ENCODE results near the gene MOCS3. TPM values are rescaled to one million over a fixed set of nuclear protein-coding genes. Genes with fewer than 3 reads are reported as not detected.

The MOCS3 gene
- total RNA-seq, 1 experiment from 2014 or later: 6.0 TPM

DNA sequence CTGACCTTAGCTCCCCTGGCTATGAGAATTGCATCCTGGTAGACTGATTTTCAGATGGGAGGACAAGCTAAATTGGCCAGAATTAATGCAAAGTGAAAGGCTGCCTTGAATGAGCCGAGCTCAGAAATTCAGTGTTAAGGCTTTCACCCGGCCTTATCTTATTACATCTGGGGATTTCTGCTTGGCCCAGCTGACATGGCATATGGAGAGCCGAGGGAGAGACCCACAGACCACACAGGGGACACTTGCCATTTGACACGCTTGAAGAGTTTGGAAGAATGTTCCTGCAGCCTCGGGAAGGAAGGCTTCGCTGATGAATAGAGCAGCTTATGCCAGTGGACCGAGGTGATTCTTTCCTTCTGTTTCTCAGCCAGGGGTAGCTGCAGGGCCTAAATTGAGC, 9.0 kb downstream of the MOCS3 start:
- TF ChIP-seq MXD4 (CRISPR knock-in tag; IDR thresholded peaks at IDR 0.05; ENCODE audit: borderline replicate concordance) (no peak), SMAD3 (CRISPR knock-in tag; IDR thresholded peaks at IDR 0.05; ENCODE audit: borderline replicate concordance) (no peak), TCF7 (CRISPR knock-in tag; IDR thresholded peaks at IDR 0.05; ENCODE audit: low read depth) (no peak), RORB (CRISPR knock-in tag; IDR thresholded peaks at IDR 0.05) (no peak)
- TF ChIP-seq, protein P1, sequence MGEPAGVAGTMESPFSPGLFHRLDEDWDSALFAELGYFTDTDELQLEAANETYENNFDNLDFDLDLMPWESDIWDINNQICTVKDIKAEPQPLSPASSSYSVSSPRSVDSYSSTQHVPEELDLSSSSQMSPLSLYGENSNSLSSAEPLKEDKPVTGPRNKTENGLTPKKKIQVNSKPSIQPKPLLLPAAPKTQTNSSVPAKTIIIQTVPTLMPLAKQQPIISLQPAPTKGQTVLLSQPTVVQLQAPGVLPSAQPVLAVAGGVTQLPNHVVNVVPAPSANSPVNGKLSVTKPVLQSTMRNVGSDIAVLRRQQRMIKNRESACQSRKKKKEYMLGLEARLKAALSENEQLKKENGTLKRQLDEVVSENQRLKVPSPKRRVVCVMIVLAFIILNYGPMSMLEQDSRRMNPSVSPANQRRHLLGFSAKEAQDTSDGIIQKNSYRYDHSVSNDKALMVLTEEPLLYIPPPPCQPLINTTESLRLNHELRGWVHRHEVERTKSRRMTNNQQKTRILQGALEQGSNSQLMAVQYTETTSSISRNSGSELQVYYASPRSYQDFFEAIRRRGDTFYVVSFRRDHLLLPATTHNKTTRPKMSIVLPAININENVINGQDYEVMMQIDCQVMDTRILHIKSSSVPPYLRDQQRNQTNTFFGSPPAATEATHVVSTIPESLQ (CRISPR knock-in tag; IDR thresholded peaks at IDR 0.05): no peak
- ChIA-PET CTCF (interaction anchor here (0.6 to 2.8 kb wide), 2 partner anchors 14 to 695 kb away, joined by 3 to 11 read pairs; no protein-coding TSS in a partner anchor), POLR2A (no interaction called here)
- Mint-ChIP-seq H3K27me3 (ENCODE audit: low read depth) (0 out of 2 replicates have a peak, but pooled peaks cover 3% of the 10 kb centered on the region), H3K4me1 (peaks cover 11% of the 10 kb centered on the region; the same call in 1 of the 2 replicates), H3K9me3 (no peaks in the 10 kb centered on the region), H3K36me3 (no peaks in the 10 kb centered on the region), H3K27ac (no peak overlapping the region), H3K4me3 (no peak overlapping the region)
- ATAC-seq (no peak), DNase-seq (ENCODE audit: low spot score) (no peak)

DNA sequence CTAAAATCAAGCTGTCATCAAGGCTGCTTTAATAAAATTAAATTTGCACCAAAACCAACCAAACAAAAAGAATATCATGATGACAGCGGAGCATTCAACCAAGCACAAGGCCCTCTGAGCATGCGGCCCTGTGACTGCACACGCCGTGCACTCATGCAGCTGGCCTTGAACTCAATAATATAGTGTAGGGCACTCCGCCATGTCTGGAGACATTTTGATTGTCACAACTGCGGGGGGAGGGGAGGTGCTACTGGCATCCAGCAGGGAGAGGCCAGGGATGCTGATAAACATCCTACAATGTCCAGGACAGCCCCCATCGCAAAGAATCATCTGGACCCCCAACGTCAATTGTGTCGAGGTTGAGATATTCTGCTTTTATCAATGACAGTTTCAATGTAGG, 9.7 kb downstream of the MOCS3 start:
- ChIA-PET POLR2A (no interaction called here), CTCF (interaction anchor here (2.8 kb wide), 1 partner anchor 14 kb away, joined by 11 read pairs; no protein-coding TSS in a partner anchor)
- no peak overlapping the region for H3K4me3 Mint-ChIP-seq
- peaks cover 11% of the 10 kb centered on the region; the same call in 1 of the 2 replicates for H3K4me1 Mint-ChIP-seq
- ATAC-seq (no peak), DNase-seq (ENCODE audit: low spot score) (no peak)
- H3K27me3 Mint-ChIP-seq (ENCODE audit: low read depth): 0 out of 2 replicates have a peak, but pooled peaks cover 3% of the 10 kb centered on the region
- no peak overlapping the region for H3K27ac Mint-ChIP-seq
- no peaks in the 10 kb centered on the region for H3K36me3 Mint-ChIP-seq
- H3K9me3 Mint-ChIP-seq: no peaks in the 10 kb centered on the region
- TF ChIP-seq, protein P2, sequence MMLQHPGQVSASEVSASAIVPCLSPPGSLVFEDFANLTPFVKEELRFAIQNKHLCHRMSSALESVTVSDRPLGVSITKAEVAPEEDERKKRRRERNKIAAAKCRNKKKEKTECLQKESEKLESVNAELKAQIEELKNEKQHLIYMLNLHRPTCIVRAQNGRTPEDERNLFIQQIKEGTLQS (CRISPR knock-in tag; conservative IDR thresholded peaks at IDR 0.05): no peak
- TF ChIP-seq FOXP1 (CRISPR knock-in tag; IDR thresholded peaks at IDR 0.05; ENCODE audit: borderline replicate concordance) (no peak), TEAD4 (CRISPR knock-in tag; IDR thresholded peaks at IDR 0.05) (no peak), MYBL2 (CRISPR knock-in tag; IDR thresholded peaks at IDR 0.05) (no peak), FOXJ3 (CRISPR knock-in tag; IDR thresholded peaks at IDR 0.05; ENCODE audit: borderline replicate concordance) (no peak), HMGA2 (CRISPR knock-in tag; IDR thresholded peaks at IDR 0.05) (no peak), CREM (CRISPR knock-in tag; IDR thresholded peaks at IDR 0.05) (no peak), JAZF1 (CRISPR knock-in tag; IDR thresholded peaks at IDR 0.05) (no peak), RELA (CRISPR knock-in tag; IDR thresholded peaks at IDR 0.05; ENCODE audit: borderline replicate concordance) (no peak)
- TF ChIP-seq, protein P3, sequence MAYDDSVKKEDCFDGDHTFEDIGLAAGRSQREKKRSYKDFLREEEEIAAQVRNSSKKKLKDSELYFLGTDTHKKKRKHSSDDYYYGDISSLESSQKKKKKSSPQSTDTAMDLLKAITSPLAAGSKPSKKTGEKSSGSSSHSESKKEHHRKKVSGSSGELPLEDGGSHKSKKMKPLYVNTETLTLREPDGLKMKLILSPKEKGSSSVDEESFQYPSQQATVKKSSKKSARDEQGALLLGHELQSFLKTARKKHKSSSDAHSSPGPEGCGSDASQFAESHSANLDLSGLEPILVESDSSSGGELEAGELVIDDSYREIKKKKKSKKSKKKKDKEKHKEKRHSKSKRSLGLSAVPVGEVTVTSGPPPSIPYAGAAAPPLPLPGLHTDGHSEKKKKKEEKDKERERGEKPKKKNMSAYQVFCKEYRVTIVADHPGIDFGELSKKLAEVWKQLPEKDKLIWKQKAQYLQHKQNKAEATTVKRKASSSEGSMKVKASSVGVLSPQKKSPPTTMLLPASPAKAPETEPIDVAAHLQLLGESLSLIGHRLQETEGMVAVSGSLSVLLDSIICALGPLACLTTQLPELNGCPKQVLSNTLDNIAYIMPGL (CRISPR knock-in tag; IDR thresholded peaks at IDR 0.05): no peak
- TF ChIP-seq, protein P4, sequence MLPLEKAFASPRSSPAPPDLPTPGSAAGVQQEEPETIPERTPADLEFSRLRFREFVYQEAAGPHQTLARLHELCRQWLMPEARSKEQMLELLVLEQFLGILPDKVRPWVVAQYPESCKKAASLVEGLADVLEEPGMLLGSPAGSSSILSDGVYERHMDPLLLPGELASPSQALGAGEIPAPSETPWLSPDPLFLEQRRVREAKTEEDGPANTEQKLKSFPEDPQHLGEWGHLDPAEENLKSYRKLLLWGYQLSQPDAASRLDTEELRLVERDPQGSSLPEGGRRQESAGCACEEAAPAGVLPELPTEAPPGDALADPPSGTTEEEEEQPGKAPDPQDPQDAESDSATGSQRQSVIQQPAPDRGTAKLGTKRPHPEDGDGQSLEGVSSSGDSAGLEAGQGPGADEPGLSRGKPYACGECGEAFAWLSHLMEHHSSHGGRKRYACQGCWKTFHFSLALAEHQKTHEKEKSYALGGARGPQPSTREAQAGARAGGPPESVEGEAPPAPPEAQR (CRISPR knock-in tag; IDR thresholded peaks at IDR 0.05): no peak
- TF ChIP-seq, protein P5, sequence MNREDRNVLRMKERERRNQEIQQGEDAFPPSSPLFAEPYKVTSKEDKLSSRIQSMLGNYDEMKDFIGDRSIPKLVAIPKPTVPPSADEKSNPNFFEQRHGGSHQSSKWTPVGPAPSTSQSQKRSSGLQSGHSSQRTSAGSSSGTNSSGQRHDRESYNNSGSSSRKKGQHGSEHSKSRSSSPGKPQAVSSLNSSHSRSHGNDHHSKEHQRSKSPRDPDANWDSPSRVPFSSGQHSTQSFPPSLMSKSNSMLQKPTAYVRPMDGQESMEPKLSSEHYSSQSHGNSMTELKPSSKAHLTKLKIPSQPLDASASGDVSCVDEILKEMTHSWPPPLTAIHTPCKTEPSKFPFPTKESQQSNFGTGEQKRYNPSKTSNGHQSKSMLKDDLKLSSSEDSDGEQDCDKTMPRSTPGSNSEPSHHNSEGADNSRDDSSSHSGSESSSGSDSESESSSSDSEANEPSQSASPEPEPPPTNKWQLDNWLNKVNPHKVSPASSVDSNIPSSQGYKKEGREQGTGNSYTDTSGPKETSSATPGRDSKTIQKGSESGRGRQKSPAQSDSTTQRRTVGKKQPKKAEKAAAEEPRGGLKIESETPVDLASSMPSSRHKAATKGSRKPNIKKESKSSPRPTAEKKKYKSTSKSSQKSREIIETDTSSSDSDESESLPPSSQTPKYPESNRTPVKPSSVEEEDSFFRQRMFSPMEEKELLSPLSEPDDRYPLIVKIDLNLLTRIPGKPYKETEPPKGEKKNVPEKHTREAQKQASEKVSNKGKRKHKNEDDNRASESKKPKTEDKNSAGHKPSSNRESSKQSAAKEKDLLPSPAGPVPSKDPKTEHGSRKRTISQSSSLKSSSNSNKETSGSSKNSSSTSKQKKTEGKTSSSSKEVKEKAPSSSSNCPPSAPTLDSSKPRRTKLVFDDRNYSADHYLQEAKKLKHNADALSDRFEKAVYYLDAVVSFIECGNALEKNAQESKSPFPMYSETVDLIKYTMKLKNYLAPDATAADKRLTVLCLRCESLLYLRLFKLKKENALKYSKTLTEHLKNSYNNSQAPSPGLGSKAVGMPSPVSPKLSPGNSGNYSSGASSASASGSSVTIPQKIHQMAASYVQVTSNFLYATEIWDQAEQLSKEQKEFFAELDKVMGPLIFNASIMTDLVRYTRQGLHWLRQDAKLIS (CRISPR knock-in tag; IDR thresholded peaks at IDR 0.05; ENCODE audit: borderline replicate concordance): no peak
- TF ChIP-seq, protein P6, sequence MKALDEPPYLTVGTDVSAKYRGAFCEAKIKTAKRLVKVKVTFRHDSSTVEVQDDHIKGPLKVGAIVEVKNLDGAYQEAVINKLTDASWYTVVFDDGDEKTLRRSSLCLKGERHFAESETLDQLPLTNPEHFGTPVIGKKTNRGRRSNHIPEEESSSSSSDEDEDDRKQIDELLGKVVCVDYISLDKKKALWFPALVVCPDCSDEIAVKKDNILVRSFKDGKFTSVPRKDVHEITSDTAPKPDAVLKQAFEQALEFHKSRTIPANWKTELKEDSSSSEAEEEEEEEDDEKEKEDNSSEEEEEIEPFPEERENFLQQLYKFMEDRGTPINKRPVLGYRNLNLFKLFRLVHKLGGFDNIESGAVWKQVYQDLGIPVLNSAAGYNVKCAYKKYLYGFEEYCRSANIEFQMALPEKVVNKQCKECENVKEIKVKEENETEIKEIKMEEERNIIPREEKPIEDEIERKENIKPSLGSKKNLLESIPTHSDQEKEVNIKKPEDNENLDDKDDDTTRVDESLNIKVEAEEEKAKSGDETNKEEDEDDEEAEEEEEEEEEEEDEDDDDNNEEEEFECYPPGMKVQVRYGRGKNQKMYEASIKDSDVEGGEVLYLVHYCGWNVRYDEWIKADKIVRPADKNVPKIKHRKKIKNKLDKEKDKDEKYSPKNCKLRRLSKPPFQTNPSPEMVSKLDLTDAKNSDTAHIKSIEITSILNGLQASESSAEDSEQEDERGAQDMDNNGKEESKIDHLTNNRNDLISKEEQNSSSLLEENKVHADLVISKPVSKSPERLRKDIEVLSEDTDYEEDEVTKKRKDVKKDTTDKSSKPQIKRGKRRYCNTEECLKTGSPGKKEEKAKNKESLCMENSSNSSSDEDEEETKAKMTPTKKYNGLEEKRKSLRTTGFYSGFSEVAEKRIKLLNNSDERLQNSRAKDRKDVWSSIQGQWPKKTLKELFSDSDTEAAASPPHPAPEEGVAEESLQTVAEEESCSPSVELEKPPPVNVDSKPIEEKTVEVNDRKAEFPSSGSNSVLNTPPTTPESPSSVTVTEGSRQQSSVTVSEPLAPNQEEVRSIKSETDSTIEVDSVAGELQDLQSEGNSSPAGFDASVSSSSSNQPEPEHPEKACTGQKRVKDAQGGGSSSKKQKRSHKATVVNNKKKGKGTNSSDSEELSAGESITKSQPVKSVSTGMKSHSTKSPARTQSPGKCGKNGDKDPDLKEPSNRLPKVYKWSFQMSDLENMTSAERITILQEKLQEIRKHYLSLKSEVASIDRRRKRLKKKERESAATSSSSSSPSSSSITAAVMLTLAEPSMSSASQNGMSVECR (CRISPR knock-in tag; IDR thresholded peaks at IDR 0.05; ENCODE audit: borderline replicate concordance): no peak

All from WTC11 (cell line).